H1 (cell line): ENCODE results near the gene SORBS1. TPM values are rescaled to one million over a fixed set of nuclear protein-coding genes. Genes with fewer than 3 reads are reported as not detected.

Experiments
- CTCF ChIA-PET: fragments of 300-600 bp; sonication (Branson Sonifier 250); formaldehyde crosslinking; loops from one replicate; lab custom pipeline; 2021; ENCODE audit not compliant: partially characterized antibody; lab: Charles Lee
- POLR2A ChIA-PET: fragments of 300-600 bp; sonication (Branson Sonifier 250); formaldehyde crosslinking; loops from one replicate; lab custom pipeline; 2021; ENCODE audit warnings: inconsistent platforms; ENCODE audit not compliant: partially characterized antibody; lab: Charles Lee
- DNase-seq, 2 experiments: peaks; one replicate each; pipeline versions ENCODE4 v3.0.0 to v3.0.0-alpha.2; 2010 to 2022; ENCODE audit warnings: low spot score in 2 of 2, low read depth in 1 of 2, mixed read lengths in 1 of 2
- FAIRE-seq: peaks from 2 replicates; lab custom pipeline; 2011; peaks lifted over from hg19 to GRCh38; lab: Jason Lieb, UNC
- H2AFZ ChIP-seq: 2 replicates; pipeline ENCODE4 v1.8.1; 2012; ENCODE audit warnings: low read length, inconsistent platforms
- H2AK5ac ChIP-seq: 2 replicates; pipeline ENCODE4 v1.6.1; 2013; ENCODE audit warnings: low read depth, low read length
- H2BK120ac ChIP-seq: replicated peaks from 2 replicates; pipeline ENCODE3; 2013; ENCODE audit warnings: low read depth, low read length, inconsistent platforms
- H2BK12ac ChIP-seq: 2 replicates; pipeline ENCODE4 v1.6.1; 2013; ENCODE audit warnings: low read depth, low read length
- H2BK15ac ChIP-seq: 2 replicates; pipeline ENCODE4 v1.6.1; 2013; ENCODE audit warnings: low read length
- H2BK20ac ChIP-seq: 2 replicates; pipeline ENCODE4 v1.6.1; 2013; ENCODE audit warnings: low read length
- H2BK5ac ChIP-seq: 2 replicates; pipeline ENCODE4 v1.6.1; 2013; ENCODE audit warnings: low read depth, low read length
- H3K14ac ChIP-seq: 2 replicates; pipeline ENCODE4 v1.6.1; 2013; ENCODE audit warnings: inconsistent platforms; ENCODE audit not compliant: insufficient read length
- H3K18ac ChIP-seq: 2 replicates; pipeline ENCODE4 v1.6.1; 2013; ENCODE audit warnings: low read length; ENCODE audit errors: extremely low read depth
- H3K23ac ChIP-seq: 2 replicates; pipeline ENCODE4 v1.6.1; 2013; ENCODE audit warnings: inconsistent platforms; ENCODE audit not compliant: insufficient read length
- H3K23me2 ChIP-seq: 2 replicates; pipeline ENCODE4 v1.6.1; 2013; ENCODE audit warnings: low read depth, low read length
- H3K27ac ChIP-seq: 2 replicates; pipeline ENCODE4 v1.6.1; 2011; ENCODE audit warnings: low read depth, low read length, inconsistent platforms
- H3K27me3 ChIP-seq, 4 experiments: replicated peaks in 1 of 4; 1 replicate in 1 of 4; 2 replicates in 3 of 4; pipeline versions ENCODE4 v1.6.1 to v1.8.1; 2011 to 2013; ENCODE audit warnings: low read length in 3 of 4, mild to moderate bottlenecking in 3 of 4, inconsistent platforms in 2 of 4, mixed read lengths in 2 of 4, moderate library complexity in 1 of 4; ENCODE audit not compliant: control insufficient read depth in 3 of 4, insufficient read depth in 3 of 4; ENCODE audit errors: extremely low read depth in 1 of 4
- H3K36me3 ChIP-seq, 4 experiments: 2 replicates each; pipeline versions ENCODE4 v1.6.1 to v1.8.1; 2011 to 2013; ENCODE audit warnings: mild to moderate bottlenecking in 4 of 4, low read length in 3 of 4, moderate library complexity in 2 of 4, control low read depth in 1 of 4, inconsistent platforms in 1 of 4; ENCODE audit not compliant: insufficient read depth in 4 of 4, control insufficient read depth in 2 of 4
- H3K4ac ChIP-seq: replicated peaks from 2 replicates; pipeline ENCODE3; 2013; ENCODE audit warnings: low read length, low read depth, mixed read lengths, inconsistent platforms; ENCODE audit not compliant: insufficient read length
- H3K4me1 ChIP-seq, 4 experiments: replicated peaks in 1 of 4; 1 replicate in 1 of 4; 2 replicates in 3 of 4; pipeline versions ENCODE4 v1.6.1 to v1.8.1; 2011 to 2013; ENCODE audit warnings: low read length in 3 of 4, inconsistent platforms in 2 of 4, mixed read lengths in 1 of 4; ENCODE audit not compliant: insufficient read depth in 4 of 4, control insufficient read depth in 3 of 4
- H3K4me2 ChIP-seq, 2 experiments: 2 replicates each; pipeline versions ENCODE4 v1.6.1 to v1.8.1; 2011 to 2013; ENCODE audit warnings: low read depth in 2 of 2, low read length in 2 of 2, control low read depth in 1 of 2, inconsistent platforms in 1 of 2, mild to moderate bottlenecking in 1 of 2; ENCODE audit not compliant: insufficient read depth in 1 of 2
- H3K4me3 ChIP-seq, 4 experiments: fragments of 200-600, 300-600 bp in 1 of 4; sonication (generic), shearing (Covaris generic), sonication (Bioruptor Twin) in 1 of 4; 2 replicates each; pipeline versions ENCODE4 v1.5.1 to v1.8.1; 2011 to 2016; ENCODE audit warnings: low read length in 4 of 4, low read depth in 3 of 4, control low read depth in 2 of 4, inconsistent platforms in 2 of 4, mild to moderate bottlenecking in 2 of 4, mixed read lengths in 1 of 4, moderate library complexity in 1 of 4; ENCODE audit not compliant: insufficient read depth in 2 of 4; ENCODE audit errors: extremely low read depth in 1 of 4
- H3K56ac ChIP-seq: replicated peaks from 2 replicates; pipeline ENCODE3; 2013; ENCODE audit warnings: low read depth, mild to moderate bottlenecking, mixed read lengths, low read length, inconsistent platforms; ENCODE audit not compliant: insufficient read length
- H3K79me1 ChIP-seq: 2 replicates; pipeline ENCODE4 v1.6.1; 2013; ENCODE audit warnings: low read depth, low read length, control low read depth
- H3K79me2 ChIP-seq, 2 experiments: 2 replicates each; pipeline versions ENCODE4 v1.6.1 to v1.8.1; 2012 to 2013; ENCODE audit warnings: low read length in 2 of 2, mild to moderate bottlenecking in 2 of 2, inconsistent platforms in 1 of 2; ENCODE audit not compliant: insufficient read depth in 2 of 2, control insufficient read depth in 1 of 2
- H3K9ac ChIP-seq, 4 experiments: replicated peaks in 1 of 4; 1 replicate in 1 of 4; 2 replicates in 3 of 4; pipeline versions ENCODE4 v1.6.1 to v1.8.1; 2011 to 2013; ENCODE audit warnings: low read depth in 3 of 4, low read length in 3 of 4, control low read depth in 2 of 4, mild to moderate bottlenecking in 2 of 4, moderate library complexity in 2 of 4, inconsistent platforms in 1 of 4; ENCODE audit errors: extremely low read depth in 1 of 4
- H3K9me3 ChIP-seq, 2 experiments: 2 replicates each; pipeline versions ENCODE4 v1.6.1 to v1.8.1; 2012 to 2013; ENCODE audit warnings: mild to moderate bottlenecking in 2 of 2, moderate library complexity in 2 of 2, control low read depth in 1 of 2, inconsistent platforms in 1 of 2, low read depth in 1 of 2, low read length in 1 of 2, mixed read lengths in 1 of 2; ENCODE audit not compliant: insufficient read depth in 2 of 2
- H4K20me1 ChIP-seq, 2 experiments: replicated peaks in 1 of 2; 2 replicates each; pipeline versions ENCODE3 to v1.8.1; 2011 to 2013; ENCODE audit warnings: inconsistent platforms in 2 of 2, low read length in 2 of 2, mild to moderate bottlenecking in 1 of 2; ENCODE audit not compliant: insufficient read depth in 2 of 2, control insufficient read depth in 1 of 2
- H4K5ac ChIP-seq: 2 replicates; pipeline ENCODE4 v1.6.1; 2013; ENCODE audit warnings: low read length, low read depth, mixed read lengths, inconsistent platforms; ENCODE audit not compliant: insufficient read length
- H4K8ac ChIP-seq: 2 replicates; pipeline ENCODE4 v1.8.0; 2013; ENCODE audit warnings: mild to moderate bottlenecking, moderate library complexity, low read length, inconsistent platforms; ENCODE audit not compliant: insufficient read depth; ENCODE audit errors: extremely low read depth
- H4K91ac ChIP-seq: replicated peaks from 2 replicates; pipeline ENCODE3; 2013; ENCODE audit warnings: low read length, mixed read lengths, inconsistent platforms; ENCODE audit not compliant: insufficient read length
- BACH1 ChIP-seq: IDR thresholded peaks from 2 replicates; pipeline ENCODE4 v1.6.1; 2012; ENCODE audit warnings: low read length, improper control_type of control experiment
- CBX5 ChIP-seq: fragments of 300-800, 300-1000 bp; sonication (generic); IDR thresholded peaks from 2 replicates; pipeline ENCODE4 v1.7.1; 2016; ENCODE audit warnings: antibody characterized with exemption, low read length, low read depth
- CHD1 ChIP-seq: IDR thresholded peaks from 2 replicates; pipeline ENCODE4 v1.6.1; 2012; ENCODE audit warnings: low read depth, low read length, improper control_type of control experiment
- FOSL1 ChIP-seq: IDR thresholded peaks from 2 replicates; pipeline ENCODE4 v1.6.1; 2011; ENCODE audit warnings: mild to moderate bottlenecking, low read depth, low read length, moderate library complexity; ENCODE audit not compliant: insufficient read depth
- HDAC6 ChIP-seq: IDR thresholded peaks from one replicate; pipeline ENCODE4 v1.7.1; 2012; ENCODE audit warnings: low read depth, mild to moderate bottlenecking, inconsistent platforms, low read length, moderate library complexity
- JUND ChIP-seq: IDR thresholded peaks from 2 replicates; pipeline ENCODE4 v1.6.1; 2011; ENCODE audit warnings: mild to moderate bottlenecking, improper control_type of control experiment, low read length
- NRF1 ChIP-seq: IDR thresholded peaks from 2 replicates; pipeline ENCODE4 v1.6.1; 2011; ENCODE audit warnings: mild to moderate bottlenecking, low read depth, low read length, improper control_type of control experiment
- POLR2A ChIP-seq, 2 experiments: IDR thresholded peaks; 1 replicate in 1 of 2; 2 replicates in 1 of 2; pipeline ENCODE4 v1.6.1; 2011; ENCODE audit warnings: low read depth in 2 of 2, low read length in 2 of 2, mild to moderate bottlenecking in 2 of 2; ENCODE audit errors: control extremely low read depth in 1 of 2
- RBBP5 ChIP-seq: IDR thresholded peaks from 2 replicates; pipeline ENCODE4 v1.7.1; 2012; ENCODE audit warnings: low read depth, mild to moderate bottlenecking, inconsistent platforms, low read length, moderate library complexity, borderline replicate concordance
- SAP30 ChIP-seq: fragments of 300-600 bp; sonication (generic); IDR thresholded peaks from 2 replicates; pipeline ENCODE4 v1.7.1; 2012; ENCODE audit warnings: low read length, moderate library complexity, mild to moderate bottlenecking, inconsistent platforms; ENCODE audit not compliant: insufficient read depth, insufficient replicate concordance
- SIX5 ChIP-seq: IDR thresholded peaks from 2 replicates; pipeline ENCODE4 v1.6.1; 2011; ENCODE audit warnings: mild to moderate bottlenecking, low read depth, low read length
- SP2 ChIP-seq: IDR thresholded peaks from 2 replicates; pipeline ENCODE4 v1.6.1; 2012; ENCODE audit warnings: mild to moderate bottlenecking, low read length, inconsistent platforms
- SRF ChIP-seq: IDR thresholded peaks from 2 replicates; pipeline ENCODE4 v1.6.1; 2011; ENCODE audit warnings: mild to moderate bottlenecking, low read depth, low read length, moderate library complexity
- TBP ChIP-seq: IDR thresholded peaks from 2 replicates; pipeline ENCODE4 v1.6.1; 2011; ENCODE audit warnings: low read depth, low read length, improper control_type of control experiment
- TCF12 ChIP-seq: IDR thresholded peaks from 2 replicates; pipeline ENCODE4 v1.6.1; 2011; ENCODE audit warnings: low read depth, mild to moderate bottlenecking, low read length
- WGBS, 2 experiments: shearing (Covaris generic) in 1 of 2; methylation state at CpG; one replicate each; pipeline versions ENCODE4 v1.1.6 to v1.1.7; 2013 to 2015; ENCODE audit warnings: low lambda C conversion rate in 2 of 2, mixed read lengths in 2 of 2, inconsistent platforms in 1 of 2, low coverage in 1 of 2, missing lambda C conversion rate in 1 of 2; ENCODE audit not compliant: insufficient replicate concordance in 2 of 2, insufficient coverage in 1 of 2, insufficient read length in 1 of 2; ENCODE audit errors: extremely low coverage in 1 of 2, missing lambda C conversion rate in 1 of 2; 5-methylcytosine and 5-hydroxymethylcytosine counted together
- polyA plus RNA-seq, 7 experiments: library from polyadenylated mRNA; depleted of rRNA in 3 of 7; stranded (reverse) in 5 of 7; unstranded in 2 of 7; fragments of >200 nt in 5 of 7; fragments of 200-250 nt in 2 of 7; gene quantifications; 1 replicate in 5 of 7; 2 replicates in 1 of 7; 4 replicates in 1 of 7; pipeline versions ENCODE4 v1.2.1 to v1.2.3, GENCODE V29; 2011 to 2013; ENCODE audit warnings: missing spikeins in 2 of 7, mixed read lengths in 2 of 7
- total RNA-seq: library from RNA; stranded (reverse); fragmentation: NEBNext Ultra II Directional; extraction: Animal tissue kit (Norgen Biotek cat#: 25700); gene quantifications from 2 replicates; pipeline ENCODE4 v1.2.1, GENCODE V29; 2021

Gene SORBS1
- total and polyA plus RNA-seq, 2 of the 8 experiments (the other 6 are each of a cell fraction or from before 2014, with no cell fraction given), result 16.0 to 35.0 TPM

GRCh38 chr10:95516774-95517373 lies 44.3 kb downstream of the SORBS1 start:
- no peak overlapping the region for H2BK15ac ChIP-seq
- H3K18ac ChIP-seq, result no peak overlapping the region
- H4K8ac ChIP-seq, result no peak overlapping the region
- peaks cover 0 to 3% of the 10 kb centered on the region in 2 experiments for H4K20me1 ChIP-seq
- H3K36me3 ChIP-seq, result no peaks in the 10 kb centered on the region
- H2BK20ac ChIP-seq, result no peak overlapping the region
- H2AK5ac ChIP-seq, result no peak overlapping the region
- no peak overlapping the region for H2AFZ ChIP-seq
- POLR2A ChIA-PET, result no interaction called here
- no peak overlapping the region for H3K4me3 ChIP-seq
- FAIRE-seq (no peak), DNase-seq (no peak)
- H3K56ac ChIP-seq, result no peak overlapping the region
- no peaks in the 10 kb centered on the region for H3K9me3 ChIP-seq
- H2BK5ac ChIP-seq, result no peak overlapping the region
- H3K79me1 ChIP-seq, result peaks cover 2% of the 10 kb centered on the region; the same call in 1 of the 2 replicates
- H3K9ac ChIP-seq, result no peak overlapping the region
- no peak overlapping the region for H2BK120ac ChIP-seq
- no peak overlapping the region for H4K5ac ChIP-seq
- no peak overlapping the region for H3K27ac ChIP-seq
- no peak overlapping the region for H2BK12ac ChIP-seq
- no peak overlapping the region for H3K4me2 ChIP-seq
- H3K14ac ChIP-seq, result no peak overlapping the region
- H3K4me1 ChIP-seq, result peaks cover 5 to 13% (median 6%) of the 10 kb centered on the region in 4 experiments
- peaks cover 3 to 74% of the 10 kb centered on the region in 2 experiments; a peak in 3 of 4 replicates for H3K79me2 ChIP-seq
- WGBS, 2 experiments, result 82% methylated on average over 7 of the region's 7 CpGs; no CpG with 5 or more reads in 1 of the 2 experiments
- H3K23ac ChIP-seq, result no peak overlapping the region
- H3K27me3 ChIP-seq, result no peaks in the 10 kb centered on the region
- H3K4ac ChIP-seq, result no peak overlapping the region
- CTCF ChIA-PET, result interaction anchor here (0.5 to 2.9 kb wide), 7 partner anchors 8 to 156 kb away, joined by 3 to 10 read pairs (median 5); no protein-coding TSS in a partner anchor
- H3K23me2 ChIP-seq, result no peaks in the 10 kb centered on the region
- H4K91ac ChIP-seq, result no peak overlapping the region
- TF ChIP-seq SP2 (no peak), BACH1 (no peak), SAP30 (no peak), CBX5 (no peak), FOSL1 (no peak), SRF (no peak), TBP (no peak), SIX5 (no peak), HDAC6 (no peak), JUND (no peak), TCF12 (no peak), CHD1 (no peak), POLR2A (IDR thresholded peaks at IDR 0.05; ENCODE audit: control extremely low read depth in 1 of 2, low read depth in 2 of 2, low read length in 2 of 2) (no peak), RBBP5 (no peak), NRF1 (no peak)
